AG04450 (cell line): Measurements from ENCODE around the gene MIA. TPM values are rescaled to one million over a fixed set of nuclear protein-coding genes. Genes with fewer than 3 reads are reported as not detected.

Experiments
- CTCF ChIA-PET: fragments of 300-600, 350-600 bp; formaldehyde crosslinking; extraction: SDS; loops from one replicate; lab custom pipeline; 2022; ENCODE audit warnings: antibody characterized with exemption, inconsistent platforms; lab: Charles Lee
- POLR2A ChIA-PET: fragments of 350-600 bp; formaldehyde crosslinking; extraction: SDS; loops from one replicate; lab custom pipeline; 2021; ENCODE audit warnings: antibody characterized with exemption, inconsistent platforms; lab: Yijun Ruan, JAX
- DNase-seq: peaks from one replicate; pipeline ENCODE4 v3.0.0-alpha.2; 2011; ENCODE audit warnings: low read depth, low spot score
- H3K27ac ChIP-seq: one replicate; pipeline ENCODE4 v1.5.1; 2012; ENCODE audit warnings: low read depth, low read length, control low read depth
- H3K27me3 ChIP-seq: one replicate; pipeline ENCODE4 v1.6.0; 2012; ENCODE audit warnings: low read length; ENCODE audit not compliant: control insufficient read depth, insufficient read depth
- H3K4me3 ChIP-seq: 2 replicates; pipeline ENCODE4 v1.5.1; 2011; ENCODE audit warnings: mild to moderate bottlenecking, low read depth, low read length, control low read depth
- H3K9me3 ChIP-seq: 2 replicates; pipeline ENCODE4 v1.5.1; 2012; ENCODE audit warnings: low read length; ENCODE audit not compliant: control insufficient read depth, insufficient read depth
- CTCF ChIP-seq: IDR thresholded peaks from 2 replicates; pipeline ENCODE4 v1.5.1; 2011; ENCODE audit warnings: low read depth, low read length, control low read depth, inconsistent platforms
- polyA plus RNA-seq: library from polyadenylated mRNA; depleted of rRNA; stranded (reverse); fragments of >200 nt; gene quantifications from 2 replicates; pipeline ENCODE4 v1.2.3, GENCODE V29; 2011

The MIA gene
- polyA plus RNA-seq, 1 experiment: not detected

GRCh38 chr19:40775632-40776022, 306 bp downstream of the MIA start:
- Histone ChIP-seq H3K27me3 (no peaks in the 10 kb centered on the region), H3K4me3 (no peak overlapping the region), H3K27ac (no peak overlapping the region), H3K9me3 (no peaks in the 10 kb centered on the region; the same call in 1 of the 2 replicates)
- no peak for DNase-seq
- no peak for TF ChIP-seq CTCF
- ChIA-PET POLR2A (no interaction called here), CTCF (interaction anchor here (1.2 kb wide), 1 partner anchor 30 kb away, joined by 4 read pairs; no protein-coding TSS in a partner anchor)

- DNase-seq: no peak
Observed at GRCh38 chr19:40776364-40776763, 1.0 kb downstream of the MIA start.

GRCh38 chr19:40776932-40777644, 1.8 kb downstream of the MIA start:
- CTCF ChIA-PET: interaction anchor here (0.9 to 3.0 kb wide), 6 partner anchors 17 to 114 kb away, joined by 4 to 20 read pairs (median 4); partner anchors contain the start of gene EGLN2
- no peaks in the 10 kb centered on the region for H3K27me3 ChIP-seq
- peak; percentile 80 for DNase-seq
- POLR2A ChIA-PET: interaction anchor here (0.6 to 2.7 kb wide), 11 partner anchors 10 to 114 kb away, joined by 3 to 28 read pairs (median 6); partner anchors contain the start of genes ACTMAP, COQ8B, EGLN2 and ITPKC
- no peaks in the 10 kb centered on the region; the same call in 1 of the 2 replicates for H3K9me3 ChIP-seq
- H3K4me3 ChIP-seq: peak overlapping the region; percentile 75
- TF ChIP-seq CTCF: no peak
- H3K27ac ChIP-seq: peak overlapping the region; percentile 96

More at GRCh38 chr19:40776364-40776763, 1.0 kb downstream of the MIA start:
- no peaks in the 10 kb centered on the region; the same call in 1 of the 2 replicates for H3K9me3 ChIP-seq
- H3K4me3 ChIP-seq: no peak overlapping the region
- TF ChIP-seq CTCF: no peak
- H3K27ac ChIP-seq: no peak overlapping the region
- ChIA-PET POLR2A (interaction anchor here (1.7 kb wide), 1 partner anchor 30 kb away, joined by 5 read pairs; no protein-coding TSS in a partner anchor), CTCF (no interaction called here)
- no peaks in the 10 kb centered on the region for H3K27me3 ChIP-seq

- no peak for TF ChIP-seq CTCF
- CTCF ChIA-PET: interaction anchor here (0.6 to 3.0 kb wide), 7 partner anchors 16 to 544 kb away, joined by 3 to 20 read pairs (median 4); partner anchors contain the start of gene EGLN2
Observed at GRCh38 chr19:40777645-40777936, 2.3 kb downstream of the MIA start.

More at GRCh38 chr19:40777645-40777936, 2.3 kb downstream of the MIA start:
- no peak for DNase-seq
- H3K4me3 ChIP-seq: peak overlapping the region; percentile 75
- no peaks in the 10 kb centered on the region for H3K27me3 ChIP-seq
- H3K9me3 ChIP-seq: no peaks in the 10 kb centered on the region; the same call in 1 of the 2 replicates
- peak overlapping the region; percentile 96 for H3K27ac ChIP-seq
- POLR2A ChIA-PET: interaction anchor here (0.6 to 2.7 kb wide), 16 partner anchors 9 to 132 kb away, joined by 3 to 28 read pairs (median 6); partner anchors contain the start of genes ACTMAP, COQ8B, EGLN2 and ITPKC
